DMS153 (cell line): Measurements from ENCODE around the gene BIN1.
"Not testable (repeated sequence)": the region's sequence is repeated elsewhere in the genome, so short reads cannot be mapped to it uniquely, and the experiment has no call there.

Source experiments
- DNase-seq: peaks from one replicate; lab custom pipeline; 2025; lab: John Stamatoyannopoulos, UW

BIN1 gene

GRCh38 chr2:127134235-127134634 is 27.3 kb upstream of the BIN1 start:
- no peak for DNase-seq

GRCh38 chr2:127133793-127134192 is 26.8 kb upstream of the BIN1 start:
- no peak for DNase-seq

GRCh38 chr2:127130421-127130820 is 23.5 kb upstream of the BIN1 start:
- DNase-seq = no peak

- DNase-seq = no peak
Measured at GRCh38 chr2:127129937-127130336, 23.0 kb upstream of the BIN1 start.

GRCh38 chr2:127128445-127128904 is 21.5 kb upstream of the BIN1 start:
- DNase-seq = peak; percentile 46

- no peak for DNase-seq
Measured at GRCh38 chr2:127125821-127126220, 18.9 kb upstream of the BIN1 start.

- DNase-seq = no peak
Measured at GRCh38 chr2:127124426-127124825, 17.5 kb upstream of the BIN1 start.

GRCh38 chr2:127122361-127123027 is 15.5 kb upstream of the BIN1 start:
- no peak for DNase-seq

GRCh38 chr2:127121776-127122176 is 14.8 kb upstream of the BIN1 start:
- no peak for DNase-seq

- DNase-seq = no peak
Measured at GRCh38 chr2:127121353-127121752, 14.4 kb upstream of the BIN1 start.

GRCh38 chr2:127120408-127120807 is 13.5 kb upstream of the BIN1 start:
- DNase-seq = not testable (repeated sequence)

GRCh38 chr2:127118467-127118866 is 11.5 kb upstream of the BIN1 start:
- DNase-seq = no peak

- no peak for DNase-seq
Measured at GRCh38 chr2:127118038-127118437, 11.1 kb upstream of the BIN1 start.

GRCh38 chr2:127117603-127118002 is 10.6 kb upstream of the BIN1 start:
- no peak for DNase-seq

- no peak for DNase-seq
Measured at GRCh38 chr2:127115471-127116199, 8.7 kb upstream of the BIN1 start.

- DNase-seq = no peak
Measured at GRCh38 chr2:127110985-127111384, 4.0 kb upstream of the BIN1 start.

GRCh38 chr2:127108090-127108523 is 1.2 kb upstream of the BIN1 start:
- DNase-seq = no peak

GRCh38 chr2:127107622-127107999 is 657 bp upstream of the BIN1 start:
- no peak for DNase-seq

GRCh38 chr2:127106457-127106990 is 430 bp downstream of the BIN1 start:
- no peak for DNase-seq

GRCh38 chr2:127105656-127106456 is 1.1 kb downstream of the BIN1 start:
- no peak for DNase-seq

GRCh38 chr2:127104881-127105655 is 1.9 kb downstream of the BIN1 start:
- DNase-seq = no peak
